Ishikawa (cell line): ENCODE results near the gene MUSK.

Experiments used
- CEBPB ChIP-seq: IDR thresholded peaks from 2 replicates; pipeline ENCODE4 v1.6.1; 2012
- CREB1 ChIP-seq: IDR thresholded peaks from 2 replicates; pipeline ENCODE4 v1.6.1; 2012; ENCODE audit warnings: low read depth
- EGR1 ChIP-seq: IDR thresholded peaks from 2 replicates; pipeline ENCODE4 v1.6.1; 2012
- EP300 ChIP-seq: IDR thresholded peaks from 2 replicates; pipeline ENCODE4 v1.6.1; 2012; ENCODE audit warnings: borderline replicate concordance
- FOXM1 ChIP-seq: IDR thresholded peaks from 2 replicates; pipeline ENCODE4 v1.6.1; 2012; ENCODE audit warnings: low read depth, borderline replicate concordance
- MAX ChIP-seq: IDR thresholded peaks from 2 replicates; pipeline ENCODE4 v1.6.1; 2012
- NFIC ChIP-seq: IDR thresholded peaks from 2 replicates; pipeline ENCODE4 v1.6.1; 2012
- RAD21 ChIP-seq: IDR thresholded peaks from 2 replicates; pipeline ENCODE4 v1.6.1; 2012; ENCODE audit warnings: low read depth
- TAF1 ChIP-seq: IDR thresholded peaks from 2 replicates; pipeline ENCODE4 v1.6.1; 2012; ENCODE audit warnings: low read depth, mild to moderate bottlenecking
- TCF12 ChIP-seq: IDR thresholded peaks from 2 replicates; pipeline ENCODE4 v1.6.1; 2012; ENCODE audit warnings: low read depth
- TEAD4 ChIP-seq: IDR thresholded peaks from 2 replicates; pipeline ENCODE4 v1.6.1; 2012
- YY1 ChIP-seq: IDR thresholded peaks from 2 replicates; pipeline ENCODE4 v1.6.1; 2012; ENCODE audit warnings: low read depth
- ZBTB7A ChIP-seq: IDR thresholded peaks from 2 replicates; pipeline ENCODE4 v1.6.1; 2012; ENCODE audit warnings: low read depth
- TF ChIP-seq, protein P1 (sequence below): IDR thresholded peaks from 2 replicates; pipeline ENCODE4 v1.6.1; 2012; ENCODE audit warnings: low read depth, mild to moderate bottlenecking
- TF ChIP-seq, protein P2 (sequence below): IDR thresholded peaks from 2 replicates; pipeline ENCODE4 v1.6.1; 2012

MUSK gene

DNA sequence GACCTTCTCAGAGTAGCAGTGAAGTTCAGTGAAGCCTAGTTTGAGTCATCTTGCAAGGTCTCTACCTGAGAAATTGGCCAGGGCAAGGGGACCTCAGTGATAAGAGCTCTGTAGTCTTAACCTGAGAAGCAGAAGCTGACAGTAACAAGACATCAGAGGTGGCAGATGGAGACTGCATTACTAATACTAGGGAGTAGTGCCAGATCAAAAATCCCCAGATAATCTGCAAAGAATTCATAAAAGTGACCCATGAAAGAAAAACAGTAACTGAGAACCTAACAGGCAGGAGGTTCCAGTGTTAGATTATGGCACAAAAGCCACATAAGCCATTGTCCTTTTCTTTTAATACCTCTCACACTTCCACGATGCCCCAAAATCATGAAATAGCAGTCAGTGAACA, 175.5 kb downstream of the MUSK start:
- no peak for TF ChIP-seq TCF12
- TF ChIP-seq NFIC, result no peak
- no peak for TF ChIP-seq TEAD4
- TF ChIP-seq ZBTB7A, result no peak
- TF ChIP-seq EGR1, result no peak
- TF ChIP-seq, protein P1, sequence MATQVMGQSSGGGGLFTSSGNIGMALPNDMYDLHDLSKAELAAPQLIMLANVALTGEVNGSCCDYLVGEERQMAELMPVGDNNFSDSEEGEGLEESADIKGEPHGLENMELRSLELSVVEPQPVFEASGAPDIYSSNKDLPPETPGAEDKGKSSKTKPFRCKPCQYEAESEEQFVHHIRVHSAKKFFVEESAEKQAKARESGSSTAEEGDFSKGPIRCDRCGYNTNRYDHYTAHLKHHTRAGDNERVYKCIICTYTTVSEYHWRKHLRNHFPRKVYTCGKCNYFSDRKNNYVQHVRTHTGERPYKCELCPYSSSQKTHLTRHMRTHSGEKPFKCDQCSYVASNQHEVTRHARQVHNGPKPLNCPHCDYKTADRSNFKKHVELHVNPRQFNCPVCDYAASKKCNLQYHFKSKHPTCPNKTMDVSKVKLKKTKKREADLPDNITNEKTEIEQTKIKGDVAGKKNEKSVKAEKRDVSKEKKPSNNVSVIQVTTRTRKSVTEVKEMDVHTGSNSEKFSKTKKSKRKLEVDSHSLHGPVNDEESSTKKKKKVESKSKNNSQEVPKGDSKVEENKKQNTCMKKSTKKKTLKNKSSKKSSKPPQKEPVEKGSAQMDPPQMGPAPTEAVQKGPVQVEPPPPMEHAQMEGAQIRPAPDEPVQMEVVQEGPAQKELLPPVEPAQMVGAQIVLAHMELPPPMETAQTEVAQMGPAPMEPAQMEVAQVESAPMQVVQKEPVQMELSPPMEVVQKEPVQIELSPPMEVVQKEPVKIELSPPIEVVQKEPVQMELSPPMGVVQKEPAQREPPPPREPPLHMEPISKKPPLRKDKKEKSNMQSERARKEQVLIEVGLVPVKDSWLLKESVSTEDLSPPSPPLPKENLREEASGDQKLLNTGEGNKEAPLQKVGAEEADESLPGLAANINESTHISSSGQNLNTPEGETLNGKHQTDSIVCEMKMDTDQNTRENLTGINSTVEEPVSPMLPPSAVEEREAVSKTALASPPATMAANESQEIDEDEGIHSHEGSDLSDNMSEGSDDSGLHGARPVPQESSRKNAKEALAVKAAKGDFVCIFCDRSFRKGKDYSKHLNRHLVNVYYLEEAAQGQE, result no peak
- no peak for TF ChIP-seq RAD21
- no peak for TF ChIP-seq CEBPB
- no peak for TF ChIP-seq MAX
- TF ChIP-seq CREB1, result no peak

DNA sequence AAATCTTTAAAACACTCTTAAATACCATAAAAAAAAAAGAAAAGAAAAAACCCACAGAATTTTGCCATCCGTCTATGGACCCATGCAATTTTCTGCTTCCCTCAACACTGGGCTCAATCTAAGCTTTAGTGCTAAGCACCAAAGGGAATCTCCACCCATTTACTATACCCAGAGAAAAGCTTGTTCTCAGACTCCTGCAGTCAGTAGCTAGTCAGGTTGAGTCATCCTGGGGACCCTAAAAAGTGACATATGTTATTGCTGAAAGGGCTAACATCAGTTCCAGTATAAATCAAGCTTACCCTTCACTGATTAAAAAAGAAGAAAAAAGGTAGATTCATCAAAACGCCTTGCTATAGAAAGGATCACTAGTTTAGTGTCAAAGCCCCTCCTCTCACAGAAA, 177.6 kb downstream of the MUSK start:
- TF ChIP-seq EP300, result no peak
- TF ChIP-seq YY1, result no peak
- TF ChIP-seq CEBPB, result no peak
- TF ChIP-seq EGR1, result no peak
- TF ChIP-seq NFIC, result no peak
- TF ChIP-seq FOXM1, result no peak
- TF ChIP-seq TAF1, result no peak
- TF ChIP-seq CREB1, result no peak
- TF ChIP-seq, protein P2, sequence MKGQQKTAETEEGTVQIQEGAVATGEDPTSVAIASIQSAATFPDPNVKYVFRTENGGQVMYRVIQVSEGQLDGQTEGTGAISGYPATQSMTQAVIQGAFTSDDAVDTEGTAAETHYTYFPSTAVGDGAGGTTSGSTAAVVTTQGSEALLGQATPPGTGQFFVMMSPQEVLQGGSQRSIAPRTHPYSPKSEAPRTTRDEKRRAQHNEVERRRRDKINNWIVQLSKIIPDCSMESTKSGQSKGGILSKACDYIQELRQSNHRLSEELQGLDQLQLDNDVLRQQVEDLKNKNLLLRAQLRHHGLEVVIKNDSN, result no peak
- no peak for TF ChIP-seq MAX
- no peak for TF ChIP-seq TEAD4
- no peak for TF ChIP-seq RAD21
- TF ChIP-seq, protein P1, result no peak
- no peak for TF ChIP-seq ZBTB7A
- TF ChIP-seq TCF12, result no peak

DNA sequence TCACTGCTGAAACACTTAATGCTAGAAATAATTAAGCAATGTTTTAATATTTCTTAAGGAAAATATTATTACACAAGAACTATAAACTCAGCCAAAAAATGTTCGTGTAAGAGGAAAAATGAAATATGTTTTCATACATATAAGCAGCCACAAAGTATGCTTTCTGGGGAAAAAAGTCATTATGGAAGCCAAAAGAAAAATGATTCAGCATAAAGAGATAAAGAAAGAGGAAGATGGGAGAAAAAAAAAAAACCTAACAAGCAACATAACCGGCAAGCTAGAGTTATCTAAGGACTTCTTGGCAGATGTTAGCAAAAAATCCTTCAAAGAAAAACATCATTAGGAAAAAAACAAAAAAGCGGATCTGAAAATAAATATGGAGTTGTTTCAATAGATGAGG, 179.1 kb downstream of the MUSK start:
- TF ChIP-seq CREB1 (no peak), RAD21 (no peak), YY1 (no peak), MAX (no peak), NFIC (no peak), CEBPB (no peak), ZBTB7A (no peak), EP300 (no peak), EGR1 (no peak), TCF12 (no peak), TAF1 (no peak), TEAD4 (no peak), FOXM1 (no peak)
- TF ChIP-seq, protein P1, result no peak
- TF ChIP-seq, protein P2, result no peak

- TF ChIP-seq TAF1 (no peak), CEBPB (no peak), CREB1 (no peak), MAX (no peak), ZBTB7A (no peak)
Measured at GRCh38 chr9:110850401-110851135, 182.0 kb downstream of the MUSK start.
